Osteocyte (in vitro differentiated cells): ENCODE data around the gene LAD1. TPM values are rescaled to one million over a fixed set of nuclear protein-coding genes. Genes with fewer than 3 reads are reported as not detected.

Source experiments
- DNase-seq: peaks from one replicate; pipeline ENCODE4 v3.0.0; 2021; ENCODE audit warnings: mixed read lengths; ENCODE audit not compliant: unreplicated experiment; ENCODE audit errors: extremely low spot score
- H3K27ac Mint-ChIP-seq: one replicate; pipeline ENCODE4 v1.8.0; 2021; ENCODE audit warnings: mild to moderate bottlenecking, mixed read lengths; ENCODE audit not compliant: unreplicated experiment
- H3K27me3 Mint-ChIP-seq: one replicate; pipeline ENCODE4 v1.8.0; 2021; ENCODE audit warnings: mixed read lengths; ENCODE audit not compliant: unreplicated experiment
- H3K36me3 Mint-ChIP-seq: one replicate; pipeline ENCODE4 v1.8.0; 2021; ENCODE audit warnings: mixed read lengths; ENCODE audit not compliant: unreplicated experiment
- H3K4me1 Mint-ChIP-seq: one replicate; pipeline ENCODE4 v1.8.0; 2021; ENCODE audit warnings: mixed read lengths; ENCODE audit not compliant: unreplicated experiment
- H3K4me3 Mint-ChIP-seq: one replicate; pipeline ENCODE4 v1.8.0; 2021; ENCODE audit warnings: mild to moderate bottlenecking, moderate library complexity, mixed read lengths; ENCODE audit not compliant: unreplicated experiment
- H3K9me3 Mint-ChIP-seq: one replicate; pipeline ENCODE4 v1.8.0; 2021; ENCODE audit warnings: mixed read lengths; ENCODE audit not compliant: unreplicated experiment
- total RNA-seq: library from RNA; stranded (reverse); gene quantifications from 2 replicates; pipeline ENCODE4 v1.2.1, GENCODE V29; 2021
- TF ChIP-seq, protein P1 (sequence below): fragments of 200-600 bp; sonication (generic); IDR thresholded peaks from 2 replicates; pipeline ENCODE4 v1.5.0; 2021; ENCODE audit warnings: antibody characterized with exemption, mild to moderate bottlenecking, moderate library complexity

Gene LAD1
- total RNA-seq, 1 donor from 2014 or later: 0.16 TPM

DNA sequence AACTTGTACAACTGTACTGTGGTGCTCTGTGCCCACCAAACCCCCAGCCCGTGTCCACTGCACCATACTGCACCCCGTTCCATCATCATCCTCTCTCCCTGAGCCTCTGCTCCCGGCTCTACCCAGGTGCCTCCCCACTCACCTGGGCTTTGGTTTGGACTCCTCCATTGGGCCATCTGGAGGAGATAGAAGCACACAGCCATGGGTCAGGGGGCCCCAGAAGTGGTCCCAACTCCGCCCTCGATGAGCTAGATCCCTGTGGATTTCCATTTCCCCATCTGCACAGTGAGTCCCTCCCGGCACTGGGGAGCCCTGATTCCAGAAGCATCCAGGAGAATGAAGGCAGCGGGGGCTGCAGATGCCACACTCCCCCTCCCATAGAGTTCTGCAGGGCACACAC is 32.4 kb downstream of the LAD1 start:
- Mint-ChIP-seq H3K36me3 (peaks cover 2% of the 10 kb centered on the region), H3K4me1 (no peaks in the 10 kb centered on the region), H3K27me3 (peaks cover 52% of the 10 kb centered on the region), H3K4me3 (no peak overlapping the region), H3K27ac (no peak overlapping the region), H3K9me3 (no peaks in the 10 kb centered on the region)
- TF ChIP-seq, protein P1, sequence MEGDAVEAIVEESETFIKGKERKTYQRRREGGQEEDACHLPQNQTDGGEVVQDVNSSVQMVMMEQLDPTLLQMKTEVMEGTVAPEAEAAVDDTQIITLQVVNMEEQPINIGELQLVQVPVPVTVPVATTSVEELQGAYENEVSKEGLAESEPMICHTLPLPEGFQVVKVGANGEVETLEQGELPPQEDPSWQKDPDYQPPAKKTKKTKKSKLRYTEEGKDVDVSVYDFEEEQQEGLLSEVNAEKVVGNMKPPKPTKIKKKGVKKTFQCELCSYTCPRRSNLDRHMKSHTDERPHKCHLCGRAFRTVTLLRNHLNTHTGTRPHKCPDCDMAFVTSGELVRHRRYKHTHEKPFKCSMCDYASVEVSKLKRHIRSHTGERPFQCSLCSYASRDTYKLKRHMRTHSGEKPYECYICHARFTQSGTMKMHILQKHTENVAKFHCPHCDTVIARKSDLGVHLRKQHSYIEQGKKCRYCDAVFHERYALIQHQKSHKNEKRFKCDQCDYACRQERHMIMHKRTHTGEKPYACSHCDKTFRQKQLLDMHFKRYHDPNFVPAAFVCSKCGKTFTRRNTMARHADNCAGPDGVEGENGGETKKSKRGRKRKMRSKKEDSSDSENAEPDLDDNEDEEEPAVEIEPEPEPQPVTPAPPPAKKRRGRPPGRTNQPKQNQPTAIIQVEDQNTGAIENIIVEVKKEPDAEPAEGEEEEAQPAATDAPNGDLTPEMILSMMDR: no peak
- no peak for DNase-seq

DNA sequence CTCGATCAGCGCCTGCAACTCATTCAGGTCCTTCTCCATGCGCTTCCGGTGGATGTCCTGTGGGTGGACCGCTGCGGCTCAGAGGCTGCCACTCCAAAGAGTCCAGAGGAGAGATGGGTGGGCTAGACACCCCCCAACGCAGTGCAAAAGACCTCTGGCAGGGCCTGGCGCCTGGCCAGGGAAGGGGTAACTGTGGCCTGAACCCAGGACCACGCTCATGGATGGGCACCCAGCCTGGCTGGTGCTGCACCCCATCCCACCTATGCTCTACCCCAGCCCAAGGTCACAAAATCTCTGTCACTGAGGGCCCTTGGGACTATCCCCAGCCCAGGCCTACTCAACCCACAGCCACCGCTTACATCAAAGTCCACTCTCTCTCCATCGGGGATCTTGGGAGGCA is 33.9 kb downstream of the LAD1 start:
- H3K27ac Mint-ChIP-seq: no peak overlapping the region

DNA sequence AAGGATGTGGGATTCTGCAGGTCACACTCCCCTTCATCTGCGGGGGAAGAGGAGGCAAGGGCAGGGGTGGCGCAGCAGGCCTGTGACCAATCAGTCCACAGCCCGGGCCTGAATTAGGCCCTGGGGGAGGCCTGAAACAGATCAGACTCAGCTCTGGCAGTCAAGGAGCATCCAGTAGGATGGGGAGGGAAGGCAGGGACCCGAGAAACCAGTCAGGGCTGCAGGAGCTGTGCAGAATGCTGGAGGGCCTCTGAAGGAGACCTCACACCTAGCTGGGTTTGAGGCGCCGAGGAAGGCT is 34.4 kb downstream of the LAD1 start:
- no peaks in the 10 kb centered on the region for H3K9me3 Mint-ChIP-seq
- H3K36me3 Mint-ChIP-seq: peaks cover 2% of the 10 kb centered on the region
- H3K27me3 Mint-ChIP-seq: peaks cover 42% of the 10 kb centered on the region
- DNase-seq: no peak
- no peaks in the 10 kb centered on the region for H3K4me1 Mint-ChIP-seq
- no peak overlapping the region for H3K4me3 Mint-ChIP-seq
- TF ChIP-seq, protein P1: no peak
- no peak overlapping the region for H3K27ac Mint-ChIP-seq

More for the DNA sequence above, 33.9 kb downstream of the LAD1 start:
- DNase-seq: no peak
- TF ChIP-seq, protein P1: no peak
- Mint-ChIP-seq H3K4me1 (no peaks in the 10 kb centered on the region), H3K4me3 (no peak overlapping the region), H3K9me3 (no peaks in the 10 kb centered on the region), H3K27me3 (peaks cover 41% of the 10 kb centered on the region), H3K36me3 (peaks cover 2% of the 10 kb centered on the region)

DNA sequence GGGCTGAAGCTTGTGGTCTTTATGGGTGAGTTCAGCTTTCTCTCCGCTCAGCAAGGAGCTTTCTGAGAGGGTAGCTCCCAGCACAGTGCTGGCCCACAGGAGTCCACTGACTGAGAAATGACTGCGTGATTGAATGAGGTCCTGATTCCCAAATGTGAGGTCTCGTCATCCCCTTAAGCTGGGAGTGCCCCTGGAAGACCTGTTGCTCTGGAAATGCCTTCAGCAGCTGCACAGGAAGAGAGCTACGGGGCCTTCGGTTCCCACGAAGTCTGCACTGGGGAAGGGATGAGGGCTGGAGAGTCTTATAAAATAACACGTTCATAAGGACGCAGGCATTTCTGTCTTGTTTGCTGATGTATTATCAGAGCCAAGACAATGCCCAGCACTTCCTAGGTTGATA is 35.7 kb downstream of the LAD1 start:
- H3K27me3 Mint-ChIP-seq: peaks cover 40% of the 10 kb centered on the region

DNA sequence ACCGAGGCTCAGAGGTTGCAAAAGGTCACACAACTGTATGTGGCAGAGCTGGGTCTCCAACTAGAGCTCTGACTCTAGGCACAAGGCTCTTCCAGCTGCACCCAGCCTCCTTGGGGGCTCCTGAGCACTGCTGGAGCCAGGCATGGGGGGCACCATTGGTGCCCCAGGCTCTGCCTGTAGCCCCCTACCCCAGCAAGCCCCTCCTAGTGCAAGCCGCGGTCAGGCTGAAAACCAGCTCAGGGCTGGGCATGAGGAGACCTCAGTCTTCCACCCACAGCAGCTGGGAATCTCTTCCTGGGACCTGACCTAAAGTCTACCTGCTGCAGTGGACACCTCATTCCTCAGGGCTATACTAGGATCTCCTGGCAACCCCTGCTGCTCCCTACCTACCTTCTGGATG is 36.2 kb downstream of the LAD1 start:
- peaks cover 2% of the 10 kb centered on the region for H3K36me3 Mint-ChIP-seq
- no peaks in the 10 kb centered on the region for H3K9me3 Mint-ChIP-seq
- H3K4me1 Mint-ChIP-seq: no peaks in the 10 kb centered on the region
- peaks cover 36% of the 10 kb centered on the region for H3K27me3 Mint-ChIP-seq
- no peak overlapping the region for H3K27ac Mint-ChIP-seq
- no peak for DNase-seq
- no peak overlapping the region for H3K4me3 Mint-ChIP-seq
- TF ChIP-seq, protein P1: no peak

More for the DNA sequence above, 35.7 kb downstream of the LAD1 start:
- Mint-ChIP-seq H3K9me3 (no peaks in the 10 kb centered on the region), H3K36me3 (peaks cover 2% of the 10 kb centered on the region), H3K4me3 (no peak overlapping the region), H3K4me1 (no peaks in the 10 kb centered on the region), H3K27ac (no peak overlapping the region)
- DNase-seq: no peak
- TF ChIP-seq, protein P1: no peak
